GM21447 (cell line): Measurements from ENCODE around the gene MTNR1A.
"Not testable (repeated sequence)": the region's sequence is repeated elsewhere in the genome, so short reads cannot be mapped to it uniquely, and the experiment has no call there.

Experiments used
- ATAC-seq: cut with Tn5 transposase; IDR thresholded peaks from one replicate; pipeline ENCODE4 v1.9.1; 2021; ENCODE audit not compliant: unreplicated experiment

MTNR1A gene

DNA sequence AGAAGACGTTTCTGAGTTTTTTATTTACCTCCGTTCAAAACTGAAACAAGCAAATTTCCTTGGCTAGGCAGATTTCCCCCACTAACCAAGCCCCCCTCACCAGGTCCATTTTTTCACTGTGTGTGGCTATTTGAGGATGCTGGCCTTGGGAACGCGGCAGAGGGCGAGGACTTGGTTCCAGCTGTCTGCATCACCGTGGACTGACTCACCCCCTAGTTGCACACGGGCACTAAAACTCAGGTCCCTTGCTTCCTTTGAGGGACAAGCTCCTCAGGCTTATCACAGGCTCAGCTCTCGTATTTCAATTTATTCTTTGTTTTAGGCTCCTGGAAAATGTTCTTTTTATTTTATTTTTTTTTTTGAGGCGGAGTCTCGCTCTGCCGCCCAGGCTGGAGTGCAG, 8.4 kb upstream of the MTNR1A start:
- no peak for ATAC-seq

DNA sequence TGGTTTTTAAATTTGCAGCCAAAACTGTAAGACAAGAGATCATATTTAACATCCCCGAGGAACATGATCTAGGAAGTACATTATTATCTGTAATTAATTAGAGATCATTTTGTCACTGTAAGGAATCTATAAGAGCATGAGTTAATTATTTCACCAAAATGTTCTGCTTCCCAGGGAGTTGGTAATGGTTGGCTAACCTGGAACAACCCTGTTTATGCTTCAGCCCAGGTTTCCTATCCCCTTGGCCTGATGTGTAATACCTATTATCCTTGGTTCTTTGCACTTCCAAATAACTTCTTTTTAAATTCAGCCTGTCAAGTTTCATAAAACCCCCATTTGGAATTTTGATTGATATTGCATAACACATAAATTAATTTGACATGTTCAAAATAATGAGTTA, 6.4 kb upstream of the MTNR1A start:
- no peak for ATAC-seq

DNA sequence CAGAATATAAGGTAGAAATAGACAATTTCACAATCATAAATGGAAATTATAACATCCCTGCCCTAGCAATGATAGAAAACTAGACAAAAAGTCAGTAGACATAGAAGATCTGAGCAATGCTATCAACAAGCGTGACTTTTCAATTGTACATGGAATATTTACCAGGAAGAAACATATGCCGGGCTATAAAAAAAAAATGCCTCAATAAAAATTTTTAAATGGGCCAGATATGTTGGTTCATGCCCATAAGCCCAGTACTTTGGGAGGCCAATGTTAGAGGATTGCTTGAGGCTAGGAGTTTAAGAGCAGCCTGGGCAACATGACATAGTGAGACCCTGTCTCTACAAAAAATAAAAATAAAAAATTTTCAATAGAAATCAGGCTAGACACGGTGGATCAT, 5.3 kb upstream of the MTNR1A start:
- ATAC-seq: no peak

DNA sequence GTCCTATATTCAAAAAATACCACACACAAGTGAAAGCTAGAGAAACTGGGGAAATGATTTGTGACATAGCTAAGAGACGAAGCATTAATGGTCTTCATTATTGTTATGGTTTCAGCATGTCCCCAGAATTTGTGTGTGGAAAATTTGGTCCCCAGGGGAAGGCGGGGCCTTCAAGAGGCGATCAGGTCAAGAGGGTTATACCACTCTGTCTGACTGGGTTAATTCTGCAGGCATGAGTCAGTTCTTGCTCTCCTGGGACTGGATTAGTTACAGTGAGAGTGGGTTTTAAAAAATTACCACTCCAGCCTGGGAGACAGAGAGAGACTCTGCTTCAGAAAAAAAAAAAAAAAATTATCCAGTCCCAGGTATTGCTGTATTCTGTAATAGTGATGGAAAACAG, 2.1 kb upstream of the MTNR1A start:
- no peak for ATAC-seq

DNA sequence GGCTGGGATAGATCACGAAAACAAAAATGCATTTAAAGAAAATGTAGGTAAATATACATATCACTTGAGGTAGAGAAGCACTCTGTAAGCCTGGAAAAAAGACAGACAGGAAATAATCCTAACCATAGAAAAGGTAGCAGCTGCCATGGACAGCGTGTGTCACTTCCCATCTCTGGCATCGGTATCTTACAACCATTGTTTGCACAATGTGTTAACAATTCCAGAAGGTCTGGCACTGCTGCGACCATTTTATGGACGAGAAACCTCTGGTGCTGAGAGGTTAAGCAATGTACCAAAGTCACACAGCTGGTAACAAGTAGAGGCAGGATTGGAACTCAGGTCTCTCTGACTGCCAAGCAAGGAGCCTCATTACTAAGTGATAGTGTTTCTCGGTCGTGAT, 1.7 kb upstream of the MTNR1A start:
- ATAC-seq: no peak

DNA sequence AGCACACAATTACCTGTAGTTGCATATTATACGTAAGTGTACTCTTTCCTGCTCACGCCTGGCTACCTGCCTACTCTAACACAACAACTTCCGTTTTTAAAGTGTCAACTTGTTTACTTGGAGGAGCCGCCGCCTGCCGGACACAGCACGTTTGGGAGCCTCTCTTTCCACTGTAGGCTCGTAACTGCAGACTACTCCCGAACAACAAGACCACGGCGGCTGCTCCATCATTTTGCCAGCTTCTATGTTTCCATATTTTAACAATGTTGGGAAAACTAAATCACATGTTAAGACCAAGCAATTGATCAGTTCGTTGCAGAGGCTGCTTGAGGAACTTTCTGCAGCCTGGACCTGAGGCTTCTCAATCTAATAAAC, 841 bp downstream of the MTNR1A start:
- ATAC-seq: no peak

DNA sequence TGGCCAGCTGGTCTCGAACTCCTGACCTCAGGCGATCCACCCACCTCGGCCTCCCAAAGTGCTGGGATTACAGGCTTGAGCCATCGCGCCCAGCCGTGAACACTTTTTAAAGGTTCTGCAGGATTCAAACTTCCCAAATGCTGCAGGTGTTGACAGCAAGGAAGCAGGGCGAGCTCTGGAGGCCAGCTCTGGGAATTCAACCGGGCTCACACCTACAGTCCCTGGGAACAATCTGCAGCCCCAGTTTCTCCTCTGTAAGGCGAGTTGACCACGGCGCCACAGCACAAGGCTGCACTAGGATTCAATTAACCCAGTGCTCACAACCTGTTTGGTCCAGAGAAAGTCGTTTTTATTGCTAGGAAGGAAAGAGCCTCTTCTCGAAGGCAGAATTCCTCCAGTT, 1.6 kb downstream of the MTNR1A start:
- ATAC-seq: no peak

DNA sequence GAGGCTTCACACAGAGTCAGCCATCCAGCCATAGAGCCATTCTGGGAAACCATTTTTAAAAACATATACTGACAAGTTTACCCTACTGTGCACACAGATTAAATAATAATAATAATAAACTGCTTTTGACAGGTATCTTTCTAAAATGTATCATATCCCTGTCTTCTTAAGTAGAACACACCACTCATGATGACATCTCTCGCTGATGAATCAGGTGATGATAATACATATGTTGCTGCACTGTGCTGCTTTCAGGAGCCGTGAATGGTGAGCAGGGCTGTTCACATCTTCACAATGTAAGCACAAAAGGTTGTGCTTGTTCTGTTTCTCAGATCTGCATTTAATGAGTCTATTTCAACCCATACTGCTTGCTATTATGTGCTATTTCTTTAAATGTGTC, 3.5 kb downstream of the MTNR1A start:
- no peak for ATAC-seq

DNA sequence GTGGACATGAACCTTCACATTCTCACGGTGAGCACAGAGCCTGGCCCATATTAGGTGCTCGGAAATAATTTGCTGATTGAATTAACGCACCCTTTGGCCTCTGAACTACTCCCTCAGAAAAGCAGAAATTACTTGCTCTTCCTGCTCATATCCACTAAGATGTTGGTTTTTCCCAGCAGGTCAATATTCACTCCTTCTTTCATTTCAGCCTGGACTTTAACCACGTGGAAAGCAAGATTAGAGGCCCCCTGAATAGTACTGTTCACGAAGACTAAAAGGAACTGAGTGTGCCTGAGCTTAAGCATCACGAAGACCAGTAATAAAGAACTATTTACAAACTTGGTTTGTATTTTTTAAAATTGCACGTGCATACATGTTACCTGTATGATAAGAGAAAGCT, 9.9 kb downstream of the MTNR1A start:
- no peak for ATAC-seq

DNA sequence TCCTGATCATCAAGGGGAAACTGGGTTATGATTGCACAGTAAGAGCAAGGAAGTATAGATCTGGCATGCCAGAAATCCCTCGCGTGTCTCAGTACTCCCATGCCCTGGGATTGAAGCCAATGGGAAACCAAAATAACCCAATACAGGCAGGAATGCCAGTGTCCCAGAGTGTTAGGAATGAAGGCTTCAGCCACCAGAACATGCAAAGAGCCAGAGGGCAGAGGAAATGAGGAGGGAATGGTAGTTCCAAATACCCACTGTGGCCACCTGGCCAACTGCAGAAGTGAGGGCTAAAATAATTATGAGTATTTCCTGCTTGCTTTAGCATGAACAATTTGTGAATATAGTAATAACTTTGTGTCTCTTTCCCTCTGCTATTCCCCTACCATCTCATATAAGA, 12.2 kb downstream of the MTNR1A start:
- no peak for ATAC-seq

DNA sequence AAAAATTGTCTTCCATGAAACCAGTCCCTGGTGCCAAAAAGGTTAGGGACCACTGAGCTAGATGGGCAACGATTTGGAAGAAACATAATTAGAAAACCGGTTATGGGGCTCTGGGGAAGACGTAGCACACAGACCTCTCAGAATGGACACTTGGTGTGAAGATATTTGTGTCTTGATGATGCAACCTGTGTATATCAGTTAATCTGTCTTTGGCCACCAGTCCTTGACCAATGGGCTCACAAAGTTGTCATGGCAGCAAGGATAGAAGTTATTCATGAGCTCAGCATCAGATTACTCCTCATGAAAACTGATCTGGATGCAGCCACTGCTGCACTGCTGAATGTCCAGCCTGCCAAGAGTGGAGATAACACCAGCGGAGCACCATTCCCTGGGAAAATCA, 13.6 kb downstream of the MTNR1A start:
- ATAC-seq: no peak

DNA sequence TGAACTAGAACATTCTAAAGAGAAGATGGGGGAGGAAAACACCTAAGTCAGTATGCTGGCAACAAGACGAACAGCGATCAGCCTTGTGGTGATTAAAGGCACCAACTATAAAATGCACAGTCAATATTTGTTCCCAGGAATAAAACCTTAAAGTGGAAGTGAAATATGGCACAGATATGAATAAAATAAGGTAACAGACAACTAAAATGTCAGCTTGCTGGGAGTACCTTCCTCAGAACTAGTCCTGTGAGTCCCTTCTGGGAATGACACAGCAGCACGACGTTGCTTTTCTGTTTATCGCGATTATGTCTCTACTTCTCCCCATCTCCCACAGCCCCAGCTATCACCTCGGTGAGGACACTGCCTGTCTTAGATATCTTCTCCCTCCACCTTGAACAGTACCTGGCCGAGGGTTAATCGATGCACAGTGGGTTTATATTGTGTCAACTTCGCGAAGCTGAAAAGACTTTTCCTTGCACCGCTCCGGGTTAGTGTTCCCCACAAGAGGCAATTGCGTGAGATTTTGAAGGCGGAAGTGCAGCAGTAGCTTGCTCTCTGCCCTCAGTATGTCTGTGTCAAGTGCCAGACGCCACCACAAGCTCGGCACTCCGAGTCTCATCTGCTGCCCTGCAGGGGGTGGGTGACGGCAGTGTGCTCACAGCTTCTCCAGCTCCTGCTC, 17.4 kb downstream of the MTNR1A start:
- no peak for ATAC-seq

DNA sequence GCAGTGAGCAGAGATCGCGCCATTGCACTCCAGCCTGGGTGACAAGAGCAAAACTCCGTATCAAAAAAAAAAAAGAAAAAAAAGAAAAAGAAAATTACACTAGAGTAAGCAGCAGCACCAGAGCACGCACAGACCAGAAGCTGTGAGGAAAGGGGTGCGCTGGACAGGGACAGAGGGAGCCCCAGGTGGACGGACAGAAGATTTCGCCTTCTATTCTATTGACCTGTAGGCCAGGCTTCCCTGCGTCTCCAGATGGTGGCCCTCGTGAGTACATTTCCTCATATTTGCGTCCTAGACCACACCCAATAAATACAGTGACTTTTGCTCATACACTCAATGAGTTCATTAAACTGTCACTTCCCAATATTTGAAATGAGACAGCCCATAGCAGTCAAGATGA, 19.1 kb downstream of the MTNR1A start:
- ATAC-seq: no peak

DNA sequence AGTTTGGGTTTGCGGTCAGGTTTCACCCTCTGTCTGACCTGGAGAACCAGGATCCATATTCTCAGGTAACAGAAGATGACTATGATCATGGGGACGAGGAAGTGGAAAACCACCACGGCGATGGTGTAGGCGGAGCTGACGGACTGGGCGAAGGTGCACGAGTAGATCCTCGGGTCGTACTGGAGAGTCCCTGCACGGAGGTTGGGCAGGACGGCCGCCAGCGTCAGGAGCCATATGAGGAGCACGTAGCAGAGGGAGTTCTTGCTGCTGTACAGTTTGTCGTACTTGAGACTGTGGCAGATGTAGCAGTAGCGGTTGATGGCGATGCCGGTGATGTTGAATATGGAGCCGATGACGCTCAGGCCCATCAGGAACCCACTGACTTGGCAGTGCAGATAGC, 21.3 kb downstream of the MTNR1A start:
- ATAC-seq: no peak

DNA sequence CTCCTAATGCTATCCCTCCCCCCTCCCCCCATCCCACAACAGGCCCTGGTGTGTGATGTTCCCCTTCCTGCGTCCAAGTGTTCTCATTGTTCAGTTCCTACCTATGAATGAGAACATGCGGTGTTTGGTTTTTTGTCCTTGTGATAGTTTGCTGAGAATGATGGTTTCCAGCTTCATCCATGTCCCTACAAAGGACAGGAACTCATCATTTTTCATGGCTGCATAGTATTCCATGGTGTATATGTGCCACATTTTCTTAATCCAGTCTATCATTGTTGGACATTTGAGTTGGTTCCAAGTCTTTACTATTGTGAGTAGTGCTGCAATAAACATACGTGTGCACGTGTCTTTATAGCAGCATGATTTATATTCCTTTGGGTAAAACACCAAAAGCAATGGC, 31.4 kb downstream of the MTNR1A start:
- ATAC-seq: not testable (repeated sequence)

DNA sequence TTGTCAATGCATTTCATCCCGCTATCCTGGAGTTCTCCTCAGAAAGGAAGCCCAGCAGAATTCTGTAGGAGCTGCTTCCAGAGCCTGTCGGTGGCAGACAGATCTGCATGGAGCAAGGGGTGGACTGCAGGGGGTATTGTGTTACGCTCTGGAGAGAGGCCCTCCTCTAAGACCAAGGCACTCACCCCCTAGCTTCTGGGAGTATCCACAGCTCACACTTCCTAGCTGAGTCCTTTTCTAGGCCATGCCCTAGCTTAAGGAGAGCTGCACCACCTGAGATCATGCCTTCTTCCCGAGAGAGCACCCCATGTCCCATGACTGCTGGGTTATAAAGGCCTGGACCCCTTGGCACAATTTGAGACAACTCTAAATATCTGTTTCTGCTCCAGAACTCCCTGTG, 39.1 kb downstream of the MTNR1A start:
- no peak for ATAC-seq

DNA sequence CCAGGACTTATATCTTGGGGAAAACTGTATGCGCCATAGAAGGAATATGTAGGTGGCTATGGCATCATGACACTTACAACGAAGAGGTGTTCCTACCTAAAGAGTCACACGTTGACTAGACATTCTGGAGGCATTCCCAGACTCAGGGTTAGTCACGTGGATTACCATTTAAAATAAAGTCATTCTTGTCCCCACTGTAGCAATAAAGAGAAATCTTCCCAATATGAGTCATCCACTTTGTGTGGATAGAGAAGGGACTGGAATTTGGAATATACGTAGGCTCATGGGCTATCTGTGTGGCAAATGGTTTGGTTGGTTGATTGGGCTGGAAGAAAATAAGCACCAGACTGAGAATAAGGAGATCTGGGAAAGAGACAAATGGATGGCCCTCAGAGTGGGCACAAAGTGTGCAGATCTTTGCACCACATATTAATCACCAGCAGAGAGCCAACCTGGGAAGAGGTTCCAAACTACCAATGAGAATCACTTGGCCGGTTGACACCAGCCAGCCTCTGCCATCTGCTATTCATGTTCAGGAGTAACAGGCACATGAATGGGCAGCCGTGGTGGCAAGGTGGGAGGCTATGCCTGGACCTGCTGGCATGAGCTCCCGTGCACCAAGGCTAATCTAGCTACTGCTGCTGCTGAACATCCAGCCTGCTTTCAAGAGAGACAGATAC, 41.0 kb downstream of the MTNR1A start:
- ATAC-seq: no peak

DNA sequence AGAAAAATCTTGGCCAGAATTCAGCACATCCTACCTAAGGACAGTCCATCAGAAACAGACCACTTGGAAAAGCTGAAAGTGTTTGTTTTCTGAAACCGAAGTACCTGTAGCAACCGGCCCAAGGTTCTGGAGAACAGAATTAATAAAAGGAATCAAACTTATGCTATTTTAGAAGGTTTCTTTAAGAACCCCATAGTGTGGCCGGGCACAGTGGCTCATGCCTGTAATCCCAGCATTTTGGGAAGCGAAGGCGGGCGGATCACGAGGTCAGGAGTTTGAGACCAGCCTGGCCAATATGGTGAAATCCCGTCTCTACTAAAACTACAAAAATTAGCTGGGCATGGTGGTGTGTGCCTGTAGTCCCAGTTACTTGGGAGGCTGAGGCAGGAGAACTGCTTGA, 50.6 kb downstream of the MTNR1A start:
- not testable (repeated sequence) for ATAC-seq

DNA sequence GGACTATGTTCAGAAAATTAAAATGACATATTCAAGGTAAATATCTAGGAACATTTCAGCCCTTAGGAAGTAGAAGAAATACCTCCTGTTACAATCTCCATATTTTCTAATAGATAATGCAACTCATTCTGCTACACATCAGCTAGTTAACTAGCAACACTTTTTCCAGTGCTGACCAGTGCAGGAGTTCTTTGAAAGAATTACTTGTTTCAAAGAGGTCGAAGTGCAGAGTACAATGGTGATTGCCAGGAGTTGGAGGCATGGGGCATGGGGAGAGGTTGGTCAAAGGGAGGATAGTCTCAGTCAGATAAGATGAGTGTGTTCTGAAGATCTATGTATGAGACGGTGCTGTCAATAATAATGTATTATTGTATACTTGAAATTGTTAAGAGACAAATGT, 53.1 kb downstream of the MTNR1A start:
- no peak for ATAC-seq

DNA sequence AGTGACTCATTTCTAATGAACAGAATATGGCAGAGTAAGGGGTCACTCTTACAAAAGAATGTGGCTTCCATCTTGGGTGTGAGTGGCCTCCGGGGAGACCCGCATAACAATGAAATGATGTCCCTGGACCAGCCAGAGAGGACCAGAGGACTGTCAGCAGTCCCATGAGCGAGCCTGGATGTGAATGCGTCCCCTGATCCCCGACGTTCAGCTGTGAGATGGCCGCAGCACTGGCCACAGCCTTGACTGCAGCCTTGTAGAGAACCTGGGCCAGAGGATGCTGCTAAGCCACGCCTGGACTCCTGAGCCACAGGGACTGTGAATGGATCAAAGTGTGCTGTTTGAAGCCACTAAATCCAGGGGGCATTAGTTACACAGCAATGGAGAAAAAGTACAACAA, 53.8 kb downstream of the MTNR1A start:
- ATAC-seq: no peak

DNA sequence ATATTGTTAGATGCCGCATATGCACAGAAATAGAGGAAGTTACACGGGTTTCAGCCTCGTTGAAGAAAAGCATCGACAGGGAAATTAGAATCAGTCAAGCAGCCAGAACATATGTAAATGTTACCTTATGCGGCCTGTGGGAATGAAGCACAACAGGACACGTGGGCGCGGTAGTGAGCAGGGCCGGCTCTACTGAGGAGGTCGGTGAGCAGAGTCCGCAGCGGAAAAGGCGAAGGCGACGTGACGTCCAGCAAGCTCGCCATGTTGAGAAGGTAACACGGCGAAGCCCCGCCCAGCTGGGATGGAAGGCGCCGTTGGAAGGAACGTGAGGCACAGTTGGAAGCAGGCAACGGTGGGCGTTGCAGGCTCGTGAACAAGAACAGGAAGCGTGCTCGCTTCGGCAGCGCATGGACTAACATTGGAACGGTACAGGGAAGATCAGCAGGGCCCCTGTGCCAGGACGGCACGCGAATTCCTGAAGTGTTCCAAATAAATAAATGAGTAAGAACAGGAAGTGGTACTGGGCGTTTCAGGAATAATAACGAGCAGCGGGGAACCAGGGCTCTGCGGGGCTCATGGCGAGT, 54.6 kb downstream of the MTNR1A start:
- ATAC-seq: no peak

DNA sequence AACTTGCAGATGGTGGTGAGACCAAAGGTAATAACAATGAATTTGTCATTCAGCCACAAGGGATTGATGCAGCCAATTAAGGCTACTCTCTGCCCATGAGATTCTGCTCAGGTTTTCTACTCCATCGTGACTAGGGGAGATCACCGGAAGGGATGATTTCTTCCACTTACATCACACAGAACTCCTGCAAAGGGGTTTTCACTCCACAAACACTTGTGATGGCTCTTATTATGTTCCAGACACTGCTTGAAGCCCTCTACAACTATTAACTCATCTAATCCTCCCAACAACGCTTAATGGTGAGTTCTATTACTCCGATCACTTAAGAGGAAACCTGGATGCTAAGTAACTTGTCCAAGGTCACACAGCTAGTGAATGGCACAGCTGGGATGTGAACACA, 55.9 kb downstream of the MTNR1A start:
- no peak for ATAC-seq

DNA sequence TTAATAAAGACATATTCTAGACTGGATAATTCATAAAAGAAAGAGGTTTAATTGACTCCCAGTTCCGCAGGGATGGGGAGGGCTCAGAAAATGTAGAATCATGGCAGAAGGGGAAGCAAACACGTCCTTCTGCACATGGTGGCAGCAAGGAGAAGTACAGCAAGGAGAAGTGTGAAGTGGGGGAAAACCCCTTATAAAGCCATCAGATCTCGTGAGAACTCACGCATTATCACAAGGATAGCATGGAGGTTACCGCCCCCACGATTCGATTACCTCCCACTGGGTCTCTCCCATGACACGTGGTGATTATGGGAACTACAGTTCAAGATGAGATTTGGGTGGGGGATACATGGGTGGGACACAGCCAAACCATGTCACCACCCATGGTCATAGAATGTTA, 58.3 kb downstream of the MTNR1A start:
- ATAC-seq: no peak
